IMR-90 (cell line): ENCODE measurements around the gene DVL1. TPM values are rescaled to one million over a fixed set of nuclear protein-coding genes. Genes with fewer than 3 reads are reported as not detected.

Experiments used
- ATAC-seq: fragments of 200-7000 bp; cut with Tn5 transposase; 2 replicates; pipeline ENCODE4 v1.9.1; 2020; ENCODE audit warnings: low read depth, mild to moderate bottlenecking, moderate library complexity
- BruUV-seq: library from RNA; stranded (reverse); fragments of 400-500 nt; replicated peaks from 2 replicates; lab custom pipeline; 2021; lab: Mats Ljungman, UMichigan
- CTCF ChIA-PET: fragments of 300-600 bp; formaldehyde crosslinking; extraction: SDS; loops from one replicate; lab custom pipeline; 2021; ENCODE audit warnings: antibody characterized with exemption; lab: Yijun Ruan, JAX
- POLR2A ChIA-PET: fragments of 300-600 bp; sonication (Branson Sonifier 250); formaldehyde crosslinking; loops from one replicate; lab custom pipeline; 2022; ENCODE audit warnings: antibody characterized with exemption; ENCODE audit not compliant: unreplicated experiment; lab: Charles Lee
- DNase-seq: peaks from one replicate; pipeline ENCODE4 v3.0.0; 2013
- H2AFZ ChIP-seq: replicated peaks from 2 replicates; pipeline ENCODE3; 2013; ENCODE audit warnings: low read length, mild to moderate bottlenecking; ENCODE audit not compliant: poor library complexity
- H2AK5ac ChIP-seq: 2 replicates; pipeline ENCODE4 v1.6.1; 2013; ENCODE audit warnings: low read depth, low read length, inconsistent platforms
- H2AK9ac ChIP-seq: replicated peaks from 2 replicates; pipeline ENCODE3; 2013; ENCODE audit warnings: mild to moderate bottlenecking, low read depth, low read length, moderate library complexity; ENCODE audit not compliant: poor library complexity
- H2BK120ac ChIP-seq: 2 replicates; pipeline ENCODE4 v1.6.1; 2013; ENCODE audit warnings: low read depth, low read length, inconsistent platforms
- H2BK15ac ChIP-seq: 3 replicates; pipeline ENCODE4 v1.6.1; 2013; ENCODE audit warnings: low read depth, low read length, inconsistent platforms
- H2BK20ac ChIP-seq: 2 replicates; pipeline ENCODE4 v1.6.1; 2013; ENCODE audit warnings: low read depth, mild to moderate bottlenecking, inconsistent platforms, low read length, moderate library complexity
- H2BK5ac ChIP-seq: 2 replicates; pipeline ENCODE4 v1.6.1; 2013; ENCODE audit warnings: mild to moderate bottlenecking, low read depth, low read length, inconsistent platforms; ENCODE audit not compliant: poor library complexity, severe bottlenecking
- H3K14ac ChIP-seq: replicated peaks from 2 replicates; pipeline ENCODE4 v1.6.1; 2013; ENCODE audit warnings: low read depth, low read length, inconsistent platforms
- H3K18ac ChIP-seq: 2 replicates; pipeline ENCODE4 v1.6.1; 2013; ENCODE audit warnings: low read depth, low read length, control low read depth
- H3K23ac ChIP-seq: 2 replicates; pipeline ENCODE4 v1.6.1; 2013; ENCODE audit warnings: low read depth, low read length, inconsistent platforms
- H3K27ac ChIP-seq: 2 replicates; pipeline ENCODE4 v1.5.1; 2013; ENCODE audit warnings: mild to moderate bottlenecking, control low read depth, low read length; ENCODE audit not compliant: insufficient read depth
- H3K27me3 ChIP-seq: 2 replicates; pipeline ENCODE4 v1.6.1; 2013; ENCODE audit warnings: low read length; ENCODE audit not compliant: control insufficient read depth, insufficient read depth
- H3K36me3 ChIP-seq: 2 replicates; pipeline ENCODE4 v1.6.1; 2013; ENCODE audit warnings: low read length, mixed read lengths; ENCODE audit not compliant: control insufficient read depth, insufficient read depth
- H3K4ac ChIP-seq: 2 replicates; pipeline ENCODE4 v1.6.1; 2013; ENCODE audit warnings: low read depth, low read length, inconsistent platforms
- H3K4me1 ChIP-seq: 2 replicates; pipeline ENCODE4 v1.6.1; 2013; ENCODE audit warnings: low read length, mixed read lengths; ENCODE audit not compliant: control insufficient read depth, insufficient read depth
- H3K4me2 ChIP-seq: 2 replicates; pipeline ENCODE4 v1.6.1; 2013; ENCODE audit warnings: low read depth, mild to moderate bottlenecking, control low read depth, low read length, moderate library complexity
- H3K4me3 ChIP-seq: 2 replicates; pipeline ENCODE4 v1.5.1; 2013; ENCODE audit warnings: low read depth, mild to moderate bottlenecking, control low read depth, low read length, moderate library complexity; ENCODE audit not compliant: insufficient read depth
- H3K56ac ChIP-seq: 2 replicates; pipeline ENCODE4 v1.6.1; 2013; ENCODE audit warnings: low read length, inconsistent platforms; ENCODE audit not compliant: insufficient read depth; ENCODE audit errors: extremely low read depth
- H3K79me1 ChIP-seq, 2 experiments: 2 replicates each; pipeline ENCODE4 v1.6.1; 2013; ENCODE audit warnings: low read length in 2 of 2, inconsistent platforms in 1 of 2, low read depth in 1 of 2
- H3K9ac ChIP-seq: 2 replicates; pipeline ENCODE4 v1.6.1; 2013; ENCODE audit warnings: low read depth, low read length, control low read depth
- H3K9me1 ChIP-seq: 2 replicates; pipeline ENCODE4 v1.6.1; 2013; ENCODE audit warnings: low read length, inconsistent platforms; ENCODE audit not compliant: insufficient read depth
- H3K9me3 ChIP-seq: 2 replicates; pipeline ENCODE4 v1.6.1; 2013; ENCODE audit warnings: low read length; ENCODE audit not compliant: control insufficient read depth, insufficient read depth
- H4K20me1 ChIP-seq: 2 replicates; pipeline ENCODE4 v1.6.1; 2013; ENCODE audit warnings: low read length, inconsistent platforms; ENCODE audit not compliant: insufficient read depth
- H4K5ac ChIP-seq: 2 replicates; pipeline ENCODE4 v1.6.1; 2013; ENCODE audit warnings: mild to moderate bottlenecking, low read depth, low read length, control low read depth
- H4K8ac ChIP-seq, 2 experiments: 2 replicates each; pipeline ENCODE4 v1.6.1; 2013; ENCODE audit warnings: low read depth in 2 of 2, low read length in 2 of 2, control low read depth in 1 of 2, inconsistent platforms in 1 of 2
- H4K91ac ChIP-seq: 2 replicates; pipeline ENCODE4 v1.6.1; 2013; ENCODE audit warnings: low read depth, low read length, inconsistent platforms; ENCODE audit not compliant: insufficient read depth
- BHLHE40 ChIP-seq: fragments of 150-350 bp; IDR thresholded peaks from 2 replicates; pipeline ENCODE4 v1.6.1; 2016; ENCODE audit warnings: mild to moderate bottlenecking, low read depth, low read length
- MAFK ChIP-seq: IDR thresholded peaks from 2 replicates; pipeline ENCODE4 v1.6.1; 2012; ENCODE audit warnings: low read depth, low read length, improper control_type of control experiment
- MAZ ChIP-seq: IDR thresholded peaks from 2 replicates; pipeline ENCODE4 v1.6.1; 2012; ENCODE audit warnings: low read depth, mild to moderate bottlenecking, low read length, improper control_type of control experiment, moderate library complexity, borderline replicate concordance
- POLR2A ChIP-seq: IDR thresholded peaks from 2 replicates; pipeline ENCODE4 v1.6.1; 2012; ENCODE audit warnings: mild to moderate bottlenecking, low read depth, low read length
- RAD21 ChIP-seq: IDR thresholded peaks from 2 replicates; pipeline ENCODE4 v1.6.1; 2012; ENCODE audit warnings: low read length, improper control_type of control experiment
- WGBS, 2 experiments: methylation state at CpG; one replicate each; pipeline versions ENCODE4 v1.1.5 to v1.1.7; 2013; ENCODE audit warnings: missing lambda C conversion rate in 2 of 2; ENCODE audit not compliant: insufficient read length in 1 of 2; ENCODE audit errors: extremely low coverage in 2 of 2; 5-methylcytosine and 5-hydroxymethylcytosine counted together
- dilution Hi-C: fragments of 300-500 bp; cut with HindIII; formaldehyde crosslinking; loops from one replicate; pipeline ENCODE4 v1.14.3; 2018; ENCODE audit warnings: low sequenced_read_pairs; ENCODE audit not compliant: unreplicated experiment
- in situ Hi-C: fragments of 300-500 bp; cut with MboI; formaldehyde crosslinking; loops from 3 replicates; pipeline ENCODE4 v1.14.3; 2019; ENCODE audit warnings: low sequenced_read_pairs, inconsistent platforms, mixed read lengths
- intact Hi-C: fragments of 100-400 bp; cut with micrococcal nuclease; formaldehyde crosslinking; loops from 2 replicates; pipeline ENCODE4 v1.10.0; 2022
- polyA plus RNA-seq, 3 experiments: library from polyadenylated mRNA; depleted of rRNA; stranded (reverse); fragments of >200 nt; gene quantifications; 2 replicates each; pipeline ENCODE4 v1.2.3, GENCODE V29; 2012; ENCODE audit warnings: low replicate concordance in 1 of 3
- total RNA-seq: library from RNA; depleted of rRNA; stranded (reverse); fragments of >200 nt; gene quantifications from 2 replicates; pipeline ENCODE4 v1.2.3, GENCODE V29; 2012

Gene DVL1
- total and polyA plus RNA-seq, 2 of the 4 experiments (the other 2 are of a cell fraction), result 27.2 to 35.9 TPM

DNA sequence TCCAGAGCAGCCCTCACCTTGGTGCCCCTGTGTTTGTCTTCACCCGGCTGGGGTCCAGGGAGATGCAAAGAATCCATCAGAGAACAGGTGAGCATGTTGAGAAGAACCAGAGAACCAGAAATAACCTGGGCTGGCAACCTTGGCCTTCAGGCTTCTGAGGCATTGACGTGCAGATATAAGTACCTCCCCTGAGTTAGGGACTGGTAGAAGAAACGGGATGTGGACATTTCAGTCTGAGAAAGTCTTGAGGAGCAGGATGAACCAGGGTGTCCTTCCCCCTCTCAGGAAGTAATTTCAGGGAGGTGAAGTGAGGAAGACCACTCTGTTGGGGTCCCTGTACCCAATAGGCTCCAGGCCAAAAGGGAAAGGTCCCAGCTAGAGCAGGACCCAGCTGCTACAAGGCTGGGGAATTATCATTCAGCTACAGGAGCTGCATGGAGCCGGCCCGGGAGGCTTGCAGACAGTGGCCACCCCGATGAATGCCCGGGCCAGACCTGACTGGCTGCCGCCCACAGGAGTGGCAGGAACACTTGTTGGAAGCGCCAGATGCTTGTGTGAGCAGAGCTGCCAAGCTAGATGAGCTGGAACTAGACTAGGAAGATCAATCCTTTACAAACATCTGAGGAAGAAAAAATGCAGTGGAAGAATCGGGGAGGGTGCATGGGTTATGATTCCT, 27.5 kb upstream of the DVL1 start:
- Histone ChIP-seq H2BK5ac (no peak overlapping the region), H2AFZ (no peak overlapping the region), H3K9me1 (0 out of 2 replicates have a peak, but pooled peaks cover 5% of the 10 kb centered on the region), H3K79me1 (peaks cover 3 to 40% of the 10 kb centered on the region in 2 experiments; a peak in 3 of 4 replicates), H2BK120ac (no peak overlapping the region), H3K14ac (no peak overlapping the region), H3K4me3 (no peak overlapping the region), H2BK20ac (no peak overlapping the region), H4K20me1 (peaks cover 10% of the 10 kb centered on the region; the same call in 1 of the 2 replicates), H4K5ac (0 out of 2 replicates have a peak overlapping the region, but pooled peaks have one; percentile 19), H2AK9ac (no peak overlapping the region), H3K9me3 (no peaks in the 10 kb centered on the region), H3K4me1 (peaks cover 10% of the 10 kb centered on the region), H2AK5ac (peak overlapping the region; percentile 96; the same call in 1 of the 2 replicates), H4K8ac (peak overlapping the region; percentile 76 to 97; a peak in 2 of 4 replicates), H3K9ac (no peak overlapping the region), H3K4ac (no peak overlapping the region), H3K4me2 (no peak overlapping the region), H2BK15ac (no peak overlapping the region), H3K56ac (no peak overlapping the region), H3K27ac (no peak overlapping the region), H4K91ac (no peak overlapping the region), H3K36me3 (peaks cover 11% of the 10 kb centered on the region), H3K18ac (no peak overlapping the region), H3K23ac (no peak overlapping the region), H3K27me3 (no peaks in the 10 kb centered on the region)
- TF ChIP-seq MAFK (no peak), RAD21 (no peak), POLR2A (no peak), BHLHE40 (no peak), MAZ (no peak)
- dilution Hi-C loops, result no loop called here
- no peak for DNase-seq
- in situ Hi-C loops, result no loop called here
- CTCF ChIA-PET, result no interaction called here
- POLR2A ChIA-PET, result no interaction called here
- ATAC-seq, result no peak
- BruUV-seq, result no TSS peak
- intact Hi-C loops, result no loop called here
- 100% methylated on average over 1 of the region's 10 CpGs; no CpG with 5 or more reads in 1 of the 2 experiments for WGBS, 2 experiments
